Ovary (tissue), 9 donors: ENCODE data around the gene ABHD17C. TPM values are rescaled to one million over a fixed set of nuclear protein-coding genes. Genes with fewer than 3 reads are reported as not detected.

ENCODE experiments used
- DNase-seq, 5 donors: peaks; one replicate each; pipeline ENCODE4 v3.0.0-alpha.2; 2019 to 2020
- H3K27ac ChIP-seq, 2 donors: fragments of 200-600 bp; one replicate each; pipeline versions ENCODE4 v1.5.1 to v1.8.0; 2019 to 2022
- H3K27me3 ChIP-seq: fragments of 200-600 bp; one replicate; pipeline ENCODE4 v1.8.0; 2022
- H3K36me3 ChIP-seq: fragments of 200-600 bp; sonication (generic); one replicate; pipeline ENCODE4 v1.5.1; 2019
- H3K4me1 ChIP-seq: one replicate; pipeline ENCODE4 v1.8.1; 2013; ENCODE audit warnings: mild to moderate bottlenecking, moderate library complexity; ENCODE audit not compliant: insufficient read depth
- H3K4me3 ChIP-seq: fragments of 200-600 bp; sonication (generic); one replicate; pipeline ENCODE4 v1.5.1; 2017
- H3K9me3 ChIP-seq, 2 donors: fragments of 200-600 bp in 1 of 2; sonication (generic) in 1 of 2; one replicate each; pipeline versions ENCODE4 v1.5.1 to v1.8.1; 2013 to 2019; ENCODE audit warnings: mild to moderate bottlenecking in 1 of 2, moderate library complexity in 1 of 2
- CTCF ChIP-seq, 3 donors: fragments of 450-650 bp in 2 of 3; fragments of 200-600 bp in 1 of 3; IDR thresholded peaks; one replicate each; pipeline versions ENCODE4 v1.5.1 to v1.8.0; 2016 to 2022; ENCODE audit warnings: antibody characterized with exemption in 3 of 3, mild to moderate bottlenecking in 1 of 3
- EP300 ChIP-seq: sonication (generic); formaldehyde crosslinking; IDR thresholded peaks from one replicate; pipeline ENCODE4 v1.6.1; 2017; ENCODE audit warnings: antibody characterized with exemption
- POLR2A ChIP-seq: fragments of 450-650 bp; IDR thresholded peaks from one replicate; pipeline ENCODE4 v1.6.1; 2017; ENCODE audit warnings: antibody characterized with exemption, mild to moderate bottlenecking, moderate library complexity
- WGBS, 3 donors: extraction: QIAGEN DNeasy Blood & Tissue Kit in 1 of 3; methylation state at CpG; one replicate each; pipeline versions ENCODE4 v1.1.5 to v1.1.7; 2013 to 2017; 5-methylcytosine and 5-hydroxymethylcytosine counted together
- intact Hi-C, 4 donors: fragments of 100-400 bp; cut with DNase I; formaldehyde crosslinking; loops; one replicate each; pipeline versions ENCODE4 v1.11.0 to v1.15.1; 2022 to 2023
- polyA plus RNA-seq, 2 donors: library from polyadenylated mRNA; stranded (reverse); fragments of 200-250 nt in 1 of 2; fragments of 350-450 nt in 1 of 2; fragmentation: Illumina TruSeq in 1 of 2; extraction: RNeasy Lipid Tissue Mini Kit (QIAGEN cat#74804) in 1 of 2; gene quantifications; one replicate each; pipeline ENCODE4 v1.2.3, GENCODE V29; 2013 to 2014
- small RNA-seq: library from RNA; depleted of rRNA; stranded (forward); fragments of <200 nt; gene quantifications from one replicate; pipeline ENCODE3, GENCODE V24; 2016
- total RNA-seq, 7 donors: library from RNA; depleted of rRNA in 2 of 7; stranded (reverse); fragments of >200 nt in 2 of 7; fragmentation: NEBNext Ultra II Directional in 3 of 7; extraction: Animal tissue kit (Norgen Biotek cat#: 25700) in 3 of 7; gene quantifications; one replicate each; pipeline versions ENCODE4 v1.1.0 to v1.2.4, GENCODE V29; 2016 to 2023
- donor health status: DM: no; HTN: no; CAD: no; lungs with moderate emphysema.
- donor health status: DM: no; HTN: no; CAD: no.
- donor health status: Bipolar disorder and iron deficiency.
- donor health status: DM: yes; HTN: yes; CAD: no.
- donor health status: DM: no; HTN: no; CAD: no.
- donor health status: DM: yes; HTN: yes; CAD: no.

Gene ABHD17C
- total and polyA plus RNA-seq, 9 donors = 1.2 to 5.6 (median 3.6) TPM

GRCh38 chr15:80804970-80805495, 109.9 kb downstream of the ABHD17C start:
- Histone ChIP-seq H3K27ac (no peak overlapping the region), H3K27me3 (no peaks in the 10 kb centered on the region), H3K4me3 (no peak overlapping the region), H3K9me3 (no peaks in the 10 kb centered on the region), H3K4me1 (no peaks in the 10 kb centered on the region), H3K36me3 (no peaks in the 10 kb centered on the region)
- DNase-seq = no peak
- WGBS, 3 donors = 53 to 60% (median 53%) methylated on average over 10 of the region's 10 CpGs
- intact Hi-C loops = no loop called here
- TF ChIP-seq EP300 (no peak), CTCF (IDR thresholded peaks at IDR 0.05) (no peak), POLR2A (no peak)

Small RNAs within 50 kb of the gene (small RNA-seq; reads per million reads assigned to genes)
- gene RNU6-380P = not detected

Other genes starting within 250 kb of the ABHD17C start
- gene CEMIP, start 84.1 kb downstream of the ABHD17C start, total RNA-seq = 10 to 100 TPM in 2 of 7 donors, 1 to 10 TPM in 5; 2.3 to 12.3 (median 5.4) TPM
- gene CEMIP, start 84.1 kb downstream of the ABHD17C start, polyA plus RNA-seq = 1 to 10 TPM; 2.2 to 4.1 TPM